HepG2 (cell line): Measurements from ENCODE around the gene CCND2. TPM values are rescaled to one million over a fixed set of nuclear protein-coding genes. Genes with fewer than 3 reads are reported as not detected.

Experiments
- AKNA ChIP-seq: sonication (generic); formaldehyde crosslinking; IDR thresholded peaks from 2 replicates; pipeline ENCODE4 v1.4.0; 2020; ENCODE audit warnings: missing genetic modification reagents, borderline replicate concordance
- ATF3 ChIP-seq: sonication (generic); formaldehyde crosslinking; IDR thresholded peaks from 2 replicates; pipeline ENCODE4 v1.4.0; 2020; ENCODE audit warnings: missing genetic modification reagents
- ATF4 ChIP-seq, 2 experiments: fragments of 450-650 bp in 1 of 2; sonication (generic) in 1 of 2; formaldehyde crosslinking; IDR thresholded peaks; 2 replicates each; pipeline versions ENCODE4 v1.5.0 to v1.8.0; 2020 to 2022; ENCODE audit warnings: mild to moderate bottlenecking in 1 of 2, missing genetic modification reagents in 1 of 2
- GLI4 ChIP-seq: sonication (generic); formaldehyde crosslinking; IDR thresholded peaks from 2 replicates; pipeline ENCODE4 v1.5.1; 2020; ENCODE audit warnings: missing genetic modification reagents, mild to moderate bottlenecking, moderate library complexity, borderline replicate concordance
- HNF4A ChIP-seq: sonication (generic); formaldehyde crosslinking; IDR thresholded peaks from 2 replicates; pipeline ENCODE4 v1.4.0; 2020; ENCODE audit warnings: missing genetic modification reagents
- NKX3-1 ChIP-seq: sonication (generic); formaldehyde crosslinking; IDR thresholded peaks from 2 replicates; pipeline ENCODE4 v1.5.0; 2020; ENCODE audit warnings: missing genetic modification reagents
- ONECUT2 ChIP-seq: sonication (generic); formaldehyde crosslinking; IDR thresholded peaks from 2 replicates; pipeline ENCODE4 v1.4.0; 2020; ENCODE audit warnings: missing genetic modification reagents
- PBX3 ChIP-seq: sonication (generic); formaldehyde crosslinking; IDR thresholded peaks from 2 replicates; pipeline ENCODE4 v1.8.1; 2023; ENCODE audit warnings: missing genetic modification reagents, inconsistent platforms, borderline replicate concordance
- RXRB ChIP-seq: IDR thresholded peaks from 2 replicates; pipeline ENCODE4 v1.6.1; 2016; ENCODE audit warnings: borderline replicate concordance, missing genetic modification reagents, missing compliant biosample characterization
- polyA plus RNA-seq, 8 experiments: library from polyadenylated mRNA; depleted of rRNA in 3 of 8; stranded (reverse) in 7 of 8; unstranded in 1 of 8; fragments of >200 nt; fragmentation: Illumina TruSeq in 4 of 8; extraction: Trizol in 4 of 8; gene quantifications; 2 replicates each; pipeline versions ENCODE4 v1.2.1 to v1.2.3, GENCODE V29; 2011 to 2016; ENCODE audit warnings: low read depth in 4 of 8, missing spikeins in 1 of 8, mixed read lengths in 1 of 8; ENCODE audit not compliant: insufficient read depth in 1 of 8
- total RNA-seq, 5 experiments: library from RNA; depleted of rRNA; stranded (reverse); fragments of >200 nt; fragmentation: Illumina TruSeq; extraction: Trizol; gene quantifications; 2 replicates each; pipeline ENCODE4 v1.2.3, GENCODE V29; 2016; ENCODE audit warnings: low read depth in 1 of 5
- TF ChIP-seq, protein P1 (sequence below): sonication (generic); formaldehyde crosslinking; IDR thresholded peaks from 2 replicates; pipeline ENCODE4 v1.4.0; 2020; ENCODE audit warnings: mild to moderate bottlenecking, missing genetic modification reagents
- TF ChIP-seq, protein P2 (sequence below): sonication (generic); formaldehyde crosslinking; IDR thresholded peaks from 2 replicates; pipeline ENCODE4 v1.4.0; 2020; ENCODE audit warnings: missing genetic modification reagents, borderline replicate concordance

The CCND2 gene
- total and polyA plus RNA-seq, 2 of the 13 experiments (the other 11 are each of a cell fraction or from before 2014, with no cell fraction given), result 0.61 to 1.4 TPM

GRCh38 chr12:4276524-4277204 is 3.1 kb downstream of the CCND2 start (continued):
- TF ChIP-seq AKNA (CRISPR knock-in tag) (no peak), GLI4 (no peak), HNF4A (CRISPR knock-in tag) (peak; percentile 84), ATF4 (CRISPR knock-in tag; IDR thresholded peaks at IDR 0.05) (no peak), RXRB (CRISPR knock-in tag) (0 out of 2 replicates have a peak, but pooled peaks have one; percentile 46), ONECUT2 (CRISPR knock-in tag) (no peak), NKX3-1 (no peak), ATF3 (0 out of 2 replicates have a peak, but pooled peaks have one; percentile 30), PBX3 (CRISPR knock-in tag) (no peak)
- TF ChIP-seq, protein P1, sequence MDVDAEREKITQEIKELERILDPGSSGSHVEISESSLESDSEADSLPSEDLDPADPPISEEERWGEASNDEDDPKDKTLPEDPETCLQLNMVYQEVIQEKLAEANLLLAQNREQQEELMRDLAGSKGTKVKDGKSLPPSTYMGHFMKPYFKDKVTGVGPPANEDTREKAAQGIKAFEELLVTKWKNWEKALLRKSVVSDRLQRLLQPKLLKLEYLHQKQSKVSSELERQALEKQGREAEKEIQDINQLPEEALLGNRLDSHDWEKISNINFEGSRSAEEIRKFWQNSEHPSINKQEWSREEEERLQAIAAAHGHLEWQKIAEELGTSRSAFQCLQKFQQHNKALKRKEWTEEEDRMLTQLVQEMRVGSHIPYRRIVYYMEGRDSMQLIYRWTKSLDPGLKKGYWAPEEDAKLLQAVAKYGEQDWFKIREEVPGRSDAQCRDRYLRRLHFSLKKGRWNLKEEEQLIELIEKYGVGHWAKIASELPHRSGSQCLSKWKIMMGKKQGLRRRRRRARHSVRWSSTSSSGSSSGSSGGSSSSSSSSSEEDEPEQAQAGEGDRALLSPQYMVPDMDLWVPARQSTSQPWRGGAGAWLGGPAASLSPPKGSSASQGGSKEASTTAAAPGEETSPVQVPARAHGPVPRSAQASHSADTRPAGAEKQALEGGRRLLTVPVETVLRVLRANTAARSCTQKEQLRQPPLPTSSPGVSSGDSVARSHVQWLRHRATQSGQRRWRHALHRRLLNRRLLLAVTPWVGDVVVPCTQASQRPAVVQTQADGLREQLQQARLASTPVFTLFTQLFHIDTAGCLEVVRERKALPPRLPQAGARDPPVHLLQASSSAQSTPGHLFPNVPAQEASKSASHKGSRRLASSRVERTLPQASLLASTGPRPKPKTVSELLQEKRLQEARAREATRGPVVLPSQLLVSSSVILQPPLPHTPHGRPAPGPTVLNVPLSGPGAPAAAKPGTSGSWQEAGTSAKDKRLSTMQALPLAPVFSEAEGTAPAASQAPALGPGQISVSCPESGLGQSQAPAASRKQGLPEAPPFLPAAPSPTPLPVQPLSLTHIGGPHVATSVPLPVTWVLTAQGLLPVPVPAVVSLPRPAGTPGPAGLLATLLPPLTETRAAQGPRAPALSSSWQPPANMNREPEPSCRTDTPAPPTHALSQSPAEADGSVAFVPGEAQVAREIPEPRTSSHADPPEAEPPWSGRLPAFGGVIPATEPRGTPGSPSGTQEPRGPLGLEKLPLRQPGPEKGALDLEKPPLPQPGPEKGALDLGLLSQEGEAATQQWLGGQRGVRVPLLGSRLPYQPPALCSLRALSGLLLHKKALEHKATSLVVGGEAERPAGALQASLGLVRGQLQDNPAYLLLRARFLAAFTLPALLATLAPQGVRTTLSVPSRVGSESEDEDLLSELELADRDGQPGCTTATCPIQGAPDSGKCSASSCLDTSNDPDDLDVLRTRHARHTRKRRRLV (CRISPR knock-in tag), result no peak
- TF ChIP-seq, protein P2, sequence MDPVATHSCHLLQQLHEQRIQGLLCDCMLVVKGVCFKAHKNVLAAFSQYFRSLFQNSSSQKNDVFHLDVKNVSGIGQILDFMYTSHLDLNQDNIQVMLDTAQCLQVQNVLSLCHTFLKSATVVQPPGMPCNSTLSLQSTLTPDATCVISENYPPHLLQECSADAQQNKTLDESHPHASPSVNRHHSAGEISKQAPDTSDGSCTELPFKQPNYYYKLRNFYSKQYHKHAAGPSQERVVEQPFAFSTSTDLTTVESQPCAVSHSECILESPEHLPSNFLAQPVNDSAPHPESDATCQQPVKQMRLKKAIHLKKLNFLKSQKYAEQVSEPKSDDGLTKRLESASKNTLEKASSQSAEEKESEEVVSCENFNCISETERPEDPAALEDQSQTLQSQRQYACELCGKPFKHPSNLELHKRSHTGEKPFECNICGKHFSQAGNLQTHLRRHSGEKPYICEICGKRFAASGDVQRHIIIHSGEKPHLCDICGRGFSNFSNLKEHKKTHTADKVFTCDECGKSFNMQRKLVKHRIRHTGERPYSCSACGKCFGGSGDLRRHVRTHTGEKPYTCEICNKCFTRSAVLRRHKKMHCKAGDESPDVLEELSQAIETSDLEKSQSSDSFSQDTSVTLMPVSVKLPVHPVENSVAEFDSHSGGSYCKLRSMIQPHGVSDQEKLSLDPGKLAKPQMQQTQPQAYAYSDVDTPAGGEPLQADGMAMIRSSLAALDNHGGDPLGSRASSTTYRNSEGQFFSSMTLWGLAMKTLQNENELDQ (CRISPR knock-in tag), result no peak
